Keratinocyte (primary cell): ENCODE data around the gene ZNF441. TPM values are rescaled to one million over a fixed set of nuclear protein-coding genes. Genes with fewer than 3 reads are reported as not detected.
A peak's percentile ranks its signal among the peaks of the same experiment; 100 is the strongest.

Source experiments
- DNase-seq: peaks from one replicate; pipeline ENCODE4 v3.0.0-alpha.2; 2011; ENCODE audit warnings: low read depth, missing footprints, low spot score
- FAIRE-seq: peaks from 2 replicates; lab custom pipeline; 2011; peaks lifted over from hg19 to GRCh38; lab: Jason Lieb, UNC
- H2AFZ ChIP-seq: 2 replicates; pipeline ENCODE4 v1.6.0; 2012; ENCODE audit warnings: low read length, control low read depth, inconsistent platforms; ENCODE audit not compliant: control insufficient read depth
- H3K27ac ChIP-seq: 2 replicates; pipeline ENCODE4 v1.5.1; 2011; ENCODE audit warnings: low read length; ENCODE audit not compliant: control insufficient read depth, insufficient read depth
- H3K27me3 ChIP-seq: 3 replicates; pipeline ENCODE4 v1.6.0; 2011; ENCODE audit warnings: low read length; ENCODE audit not compliant: control insufficient read depth, insufficient read depth; ENCODE audit errors: extremely low read depth
- H3K36me3 ChIP-seq, 2 experiments: 2 replicates in 1 of 2; 3 replicates in 1 of 2; pipeline ENCODE4 v1.5.1; 2011; ENCODE audit warnings: low read length in 2 of 2, mild to moderate bottlenecking in 1 of 2; ENCODE audit not compliant: control insufficient read depth in 2 of 2, insufficient read depth in 2 of 2; ENCODE audit errors: extremely low read depth in 1 of 2
- H3K4me1 ChIP-seq: 3 replicates; pipeline ENCODE4 v1.5.1; 2011; ENCODE audit warnings: low read length; ENCODE audit not compliant: control insufficient read depth, insufficient read depth; ENCODE audit errors: extremely low read depth
- H3K4me2 ChIP-seq: 3 replicates; pipeline ENCODE4 v1.6.0; 2011; ENCODE audit warnings: low read depth, low read length; ENCODE audit not compliant: control insufficient read depth, insufficient read depth; ENCODE audit errors: extremely low read depth
- H3K4me3 ChIP-seq, 3 experiments: fragments of 200-600 bp in 1 of 3; sonication (generic) in 1 of 3; 2 replicates in 2 of 3; 3 replicates in 1 of 3; pipeline ENCODE4 v1.5.1; 2011 to 2016; ENCODE audit warnings: low read length in 3 of 3, mild to moderate bottlenecking in 3 of 3, control low read depth in 2 of 3, inconsistent platforms in 1 of 3, low read depth in 1 of 3, mixed read lengths in 1 of 3, mixed run types in 1 of 3, moderate library complexity in 1 of 3; ENCODE audit not compliant: control insufficient read depth in 2 of 3, insufficient read depth in 2 of 3; ENCODE audit errors: extremely low read depth in 1 of 3
- H3K79me2 ChIP-seq: 2 replicates; pipeline ENCODE4 v1.6.0; 2012; ENCODE audit warnings: low read length; ENCODE audit not compliant: control insufficient read depth, insufficient read depth
- H3K9ac ChIP-seq: 3 replicates; pipeline ENCODE4 v1.6.0; 2011; ENCODE audit warnings: low read length; ENCODE audit not compliant: control insufficient read depth, insufficient read depth; ENCODE audit errors: extremely low read depth
- H3K9me1 ChIP-seq: 3 replicates; pipeline ENCODE4 v1.6.0; 2011; ENCODE audit warnings: low read length; ENCODE audit not compliant: control insufficient read depth, insufficient read depth; ENCODE audit errors: extremely low read depth
- H3K9me3 ChIP-seq: 2 replicates; pipeline ENCODE4 v1.5.1; 2012; ENCODE audit warnings: low read depth, low read length; ENCODE audit not compliant: control insufficient read depth
- H4K20me1 ChIP-seq: 3 replicates; pipeline ENCODE4 v1.6.0; 2011; ENCODE audit warnings: low read length; ENCODE audit not compliant: control insufficient read depth, insufficient read depth; ENCODE audit errors: extremely low read depth
- CTCF ChIP-seq, 3 experiments: IDR thresholded peaks in 1 of 3; conservative IDR thresholded peaks in 1 of 3; optimal IDR thresholded peaks in 1 of 3; 2 replicates in 2 of 3; 3 replicates in 1 of 3; pipeline versions ENCODE3 to v1.5.1; 2011; ENCODE audit warnings: low read length in 3 of 3, mild to moderate bottlenecking in 3 of 3, moderate library complexity in 2 of 3, control low read depth in 1 of 3, inconsistent platforms in 1 of 3; ENCODE audit not compliant: insufficient read depth in 2 of 3; ENCODE audit errors: extremely low read depth in 1 of 3
- EZH2 ChIP-seq: IDR thresholded peaks from one replicate; pipeline ENCODE4 v1.6.1; 2012; ENCODE audit warnings: inconsistent platforms, mild to moderate bottlenecking, low read length, moderate library complexity
- dilution Hi-C: fragments of 300-500 bp; cut with MboI; formaldehyde crosslinking; loops from one replicate; pipeline ENCODE4 v1.7.0; 2020; ENCODE audit warnings: low sequenced_read_pairs; ENCODE audit not compliant: extremely low pct_ligation_motif_present
- polyA plus RNA-seq, 5 experiments: library from polyadenylated mRNA; depleted of rRNA in 3 of 5; stranded (reverse) in 3 of 5; stranded (forward) in 1 of 5; unstranded in 1 of 5; fragments of >200 nt; gene quantifications; 1 replicate in 1 of 5; 2 replicates in 3 of 5; 3 replicates in 1 of 5; pipeline versions ENCODE4 v1.2.1 to v1.2.3, GENCODE V29; 2011 to 2012; ENCODE audit warnings: missing spikeins in 2 of 5, low read depth in 1 of 5, low replicate concordance in 1 of 5

Gene ZNF441
- polyA plus RNA-seq, 1 donor (not counting 4 experiments of a cell fraction or from before 2014, with no cell fraction given), result 3.1 TPM

- no peak for DNase-seq
- TF ChIP-seq EZH2, result no peak
- no peak for FAIRE-seq
These were observed 44.4 kb upstream of the ZNF441 start for GRCh38 chr19:11722414-11722813.

GRCh38 chr19:11729586-11729985, 37.2 kb upstream of the ZNF441 start:
- FAIRE-seq (no peak), DNase-seq (no peak)
- Histone ChIP-seq H3K27me3 (no peaks in the 10 kb centered on the region), H3K9ac (no peak overlapping the region), H3K4me3 (no peak overlapping the region), H3K9me1 (no peaks in the 10 kb centered on the region), H3K4me2 (no peak overlapping the region), H3K9me3 (no peaks in the 10 kb centered on the region), H3K79me2 (peaks cover 35% of the 10 kb centered on the region), H3K27ac (no peak overlapping the region), H3K4me1 (no peaks in the 10 kb centered on the region), H4K20me1 (no peaks in the 10 kb centered on the region), H3K36me3 (peaks cover 2 to 6% of the 10 kb centered on the region in 2 experiments), H2AFZ (no peak overlapping the region)
- dilution Hi-C loops, result no loop called here
- no peak for TF ChIP-seq CTCF (optimal IDR thresholded peaks at IDR 0.05 in 1 of 3, IDR thresholded peaks at IDR 0.05 in 1 of 3, conservative IDR thresholded peaks at IDR 0.05 in 1 of 3; ENCODE audit: extremely low read depth in 1 of 3, insufficient read depth in 2 of 3, low read length in 3 of 3)

More at GRCh38 chr19:11722414-11722813, 44.4 kb upstream of the ZNF441 start:
- Histone ChIP-seq H3K27me3 (no peaks in the 10 kb centered on the region), H3K9ac (no peak overlapping the region), H4K20me1 (no peaks in the 10 kb centered on the region), H3K4me2 (no peak overlapping the region), H3K79me2 (peaks cover 2% of the 10 kb centered on the region), H3K9me3 (peaks cover 27% of the 10 kb centered on the region), H3K36me3 (peaks cover 17 to 20% of the 10 kb centered on the region in 2 experiments), H3K4me3 (no peak overlapping the region), H3K4me1 (no peaks in the 10 kb centered on the region), H3K9me1 (no peaks in the 10 kb centered on the region), H3K27ac (no peak overlapping the region), H2AFZ (no peak overlapping the region)
- dilution Hi-C loops, result no loop called here

- H3K4me3 ChIP-seq, result no peak overlapping the region
- no peak for FAIRE-seq
- dilution Hi-C loops, result no loop called here
- H2AFZ ChIP-seq, result no peak overlapping the region
- H3K27ac ChIP-seq, result no peak overlapping the region
- no peaks in the 10 kb centered on the region for H3K27me3 ChIP-seq
- H3K4me1 ChIP-seq, result peaks cover 25% of the 10 kb centered on the region
- no peaks in the 10 kb centered on the region for H3K36me3 ChIP-seq
- no peak for DNase-seq
- no peaks in the 10 kb centered on the region for H4K20me1 ChIP-seq
- H3K9me1 ChIP-seq, result no peaks in the 10 kb centered on the region
- TF ChIP-seq CTCF (optimal IDR thresholded peaks at IDR 0.05 in 1 of 3, IDR thresholded peaks at IDR 0.05 in 1 of 3, conservative IDR thresholded peaks at IDR 0.05 in 1 of 3; ENCODE audit: extremely low read depth in 1 of 3, insufficient read depth in 2 of 3, low read length in 3 of 3) (no peak), EZH2 (no peak)
- peaks cover 37% of the 10 kb centered on the region for H3K79me2 ChIP-seq
- H3K9me3 ChIP-seq, result no peaks in the 10 kb centered on the region
- H3K4me2 ChIP-seq, result peak overlapping the region; percentile 1
- no peak overlapping the region for H3K9ac ChIP-seq
These were observed 31.4 kb upstream of the ZNF441 start for GRCh38 chr19:11735375-11735774.
